KMS-11 (cell line): ENCODE results near the gene PRKCE.

Experiments
- H2AFZ ChIP-seq: fragments of 200-600 bp; sonication (generic); 2 replicates; pipeline ENCODE4 v1.6.1; 2016; ENCODE audit warnings: antibody characterized with exemption, mixed run types, low read depth
- H3K27ac ChIP-seq: fragments of 200-600 bp; sonication (generic); 2 replicates; pipeline ENCODE4 v1.6.1; 2016; ENCODE audit warnings: mild to moderate bottlenecking, mixed run types
- H3K27me3 ChIP-seq: fragments of 200-600 bp; sonication (generic); 2 replicates; pipeline ENCODE4 v1.6.1; 2017; ENCODE audit warnings: mild to moderate bottlenecking, low read depth, mixed run types, moderate library complexity; ENCODE audit not compliant: insufficient read depth
- H3K36me3 ChIP-seq: fragments of 200-600 bp; sonication (generic); 2 replicates; pipeline ENCODE4 v1.6.1; 2017; ENCODE audit warnings: mild to moderate bottlenecking, mixed run types; ENCODE audit not compliant: insufficient read depth
- H3K4me1 ChIP-seq: fragments of 200-600 bp; sonication (generic); 2 replicates; pipeline ENCODE4 v1.6.1; 2016; ENCODE audit warnings: mild to moderate bottlenecking, low read depth, mixed run types; ENCODE audit not compliant: poor library complexity, severe bottlenecking
- H3K4me2 ChIP-seq: fragments of 200-600 bp; sonication (generic); 2 replicates; pipeline ENCODE4 v1.7.0; 2016; ENCODE audit warnings: mild to moderate bottlenecking, mixed run types
- H3K4me3 ChIP-seq: fragments of 200-600 bp; sonication (generic); IDR thresholded peaks from 2 replicates; pipeline ENCODE4 v1.6.1; 2017; ENCODE audit warnings: low read depth, low read length, mixed read lengths; ENCODE audit not compliant: insufficient read depth
- H3K79me2 ChIP-seq: fragments of 200-600 bp; sonication (generic); 2 replicates; pipeline ENCODE4 v1.6.1; 2016; ENCODE audit warnings: low read depth, mixed run types; ENCODE audit not compliant: insufficient read depth
- H3K9ac ChIP-seq: fragments of 200-600 bp; sonication (generic); 2 replicates; pipeline ENCODE4 v1.6.1; 2016; ENCODE audit warnings: mild to moderate bottlenecking, mixed run types
- H4K20me1 ChIP-seq: fragments of 200-600 bp; sonication (generic); 2 replicates; pipeline ENCODE4 v1.6.1; 2016; ENCODE audit warnings: mild to moderate bottlenecking, mixed run types; ENCODE audit not compliant: insufficient read depth
- CTCF ChIP-seq: fragments of 200-600 bp; sonication (generic); conservative IDR thresholded peaks from 2 replicates; pipeline ENCODE4 v1.6.1; 2017; ENCODE audit warnings: low read depth, mild to moderate bottlenecking, antibody characterized with exemption, low read length, moderate library complexity, mixed read lengths

Gene PRKCE

DNA sequence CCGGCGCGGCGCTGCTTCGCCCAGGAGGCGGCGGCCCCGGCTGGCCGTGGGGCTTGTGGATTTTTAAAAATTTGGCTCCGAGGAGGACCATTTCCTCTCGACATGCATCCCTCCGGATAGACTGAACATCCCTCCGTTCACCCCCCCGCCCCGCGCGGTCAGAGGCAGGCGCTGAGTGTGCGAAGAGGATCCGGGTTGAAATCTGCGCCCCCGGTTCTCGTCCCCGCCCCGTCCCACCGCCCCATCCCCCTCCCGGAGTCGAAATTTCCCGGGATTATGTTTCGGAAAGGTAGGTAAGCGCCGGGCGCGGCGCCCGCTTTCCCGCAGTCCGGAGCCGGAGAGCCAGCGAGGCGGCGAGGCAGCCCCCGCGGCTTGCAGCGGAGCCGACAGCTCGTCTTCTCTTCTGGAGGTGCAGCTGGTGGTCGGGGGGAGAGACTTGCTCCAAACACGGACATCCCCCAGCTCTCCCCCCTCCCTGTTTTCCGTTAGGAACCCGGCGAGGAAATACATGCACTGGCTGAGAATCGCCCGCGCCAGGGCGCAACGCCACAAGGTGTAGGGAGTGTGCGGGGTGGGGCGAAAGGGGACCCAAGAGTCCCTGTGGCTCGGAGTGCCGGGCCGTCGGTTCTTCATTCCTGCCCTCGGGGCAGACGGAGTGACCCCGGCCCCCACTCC is at the start of gene PRKCE:
Gene PRKCE (plus strand): TSS at position 261 of the 675 bp plus-strand sequence.
- TF ChIP-seq CTCF = no peak
- peak within 1 kb of the TSS; percentile 79 for H3K4me2 ChIP-seq
- peak within 1 kb of the TSS; percentile 55 for H3K9ac ChIP-seq
- H3K36me3 ChIP-seq = no peaks in the 10 kb centered on the region
- peaks cover 9% of the 10 kb centered on the region for H3K27me3 ChIP-seq
- H3K4me1 ChIP-seq = peaks cover 5% of the 10 kb centered on the region
- H3K4me3 ChIP-seq = peak within 1 kb of the TSS; percentile 90
- H3K79me2 ChIP-seq = no peaks in the 10 kb centered on the region
- H2AFZ ChIP-seq = peak within 1 kb of the TSS; percentile 99
- H3K27ac ChIP-seq = peak within 1 kb of the TSS; percentile 16; the same call in 1 of the 2 replicates
- H4K20me1 ChIP-seq = no peaks in the 10 kb centered on the region

GRCh38 chr2:45602624-45603023 is 48.9 kb upstream of the PRKCE start:
- Histone ChIP-seq H3K36me3 (peaks cover 7% of the 10 kb centered on the region; the same call in 1 of the 2 replicates), H3K4me1 (no peaks in the 10 kb centered on the region), H3K9ac (no peak overlapping the region), H3K27me3 (no peaks in the 10 kb centered on the region), H4K20me1 (no peaks in the 10 kb centered on the region), H3K4me3 (no peak overlapping the region), H3K27ac (no peak overlapping the region), H3K79me2 (peaks cover 17% of the 10 kb centered on the region; the same call in 1 of the 2 replicates), H2AFZ (no peak overlapping the region), H3K4me2 (no peak overlapping the region)
- no peak for TF ChIP-seq CTCF

GRCh38 chr2:45605116-45605515 is 46.4 kb upstream of the PRKCE start:
- no peaks in the 10 kb centered on the region for H3K27me3 ChIP-seq
- no peak for TF ChIP-seq CTCF
- H3K4me1 ChIP-seq = peaks cover 9% of the 10 kb centered on the region
- no peak overlapping the region for H2AFZ ChIP-seq
- no peak overlapping the region for H3K4me3 ChIP-seq
- peaks cover 41% of the 10 kb centered on the region for H3K79me2 ChIP-seq
- no peak overlapping the region for H3K27ac ChIP-seq
- H3K9ac ChIP-seq = no peak overlapping the region
- no peaks in the 10 kb centered on the region for H3K36me3 ChIP-seq
- no peaks in the 10 kb centered on the region for H4K20me1 ChIP-seq
- no peak overlapping the region for H3K4me2 ChIP-seq

DNA sequence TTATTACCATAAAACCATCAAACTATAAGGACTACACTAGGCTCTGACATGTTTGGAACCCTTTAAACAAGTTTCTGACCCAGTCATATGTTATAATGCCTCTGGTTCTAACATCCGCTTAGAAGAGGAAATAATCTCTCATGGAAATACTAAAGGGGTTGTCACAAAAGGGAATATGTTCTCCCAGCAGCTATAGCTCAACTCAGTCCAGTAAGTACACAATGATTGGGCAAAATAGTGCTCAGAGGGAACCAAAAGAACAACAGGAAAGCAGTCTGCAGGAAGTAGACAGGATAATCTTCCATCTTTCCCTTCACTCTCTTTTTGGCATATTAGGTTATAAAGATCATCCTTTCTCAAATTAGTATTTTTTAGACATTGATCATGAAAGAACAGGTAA is 44.7 kb upstream of the PRKCE start:
- no peaks in the 10 kb centered on the region for H3K27me3 ChIP-seq
- H3K4me3 ChIP-seq = no peak overlapping the region
- H3K4me2 ChIP-seq = no peak overlapping the region
- no peak overlapping the region for H3K9ac ChIP-seq
- peaks cover 14% of the 10 kb centered on the region for H3K4me1 ChIP-seq
- no peaks in the 10 kb centered on the region for H4K20me1 ChIP-seq
- no peak overlapping the region for H3K27ac ChIP-seq
- H2AFZ ChIP-seq = no peak overlapping the region
- H3K36me3 ChIP-seq = no peaks in the 10 kb centered on the region
- peaks cover 44% of the 10 kb centered on the region for H3K79me2 ChIP-seq
- TF ChIP-seq CTCF = no peak
